Panc1 (cell line): ENCODE measurements around the gene CIC.

Experiments
- POLR2AphosphoS5 ChIP-seq: IDR thresholded peaks from 2 replicates; pipeline ENCODE4 v1.6.1; 2012; ENCODE audit warnings: mild to moderate bottlenecking, low read depth, low read length, moderate library complexity
- SIN3A ChIP-seq: IDR thresholded peaks from 2 replicates; pipeline ENCODE4 v1.6.1; 2012; ENCODE audit warnings: low read depth, mild to moderate bottlenecking, low read length, moderate library complexity, borderline replicate concordance; ENCODE audit not compliant: insufficient read depth
- TCF7L2 ChIP-seq: IDR thresholded peaks from 2 replicates; pipeline ENCODE4 v1.6.1; 2011; ENCODE audit warnings: mild to moderate bottlenecking, low read depth, low read length, inconsistent platforms
- TF ChIP-seq, protein P1 (sequence below): fragments of 450-650 bp; IDR thresholded peaks from 2 replicates; pipeline ENCODE4 v1.5.1; 2017; ENCODE audit warnings: mild to moderate bottlenecking
- TF ChIP-seq, protein P2 (sequence below), 2 experiments: IDR thresholded peaks; 2 replicates each; pipeline ENCODE4 v1.6.1; 2011 to 2012; ENCODE audit warnings: low read depth in 2 of 2, control low read depth in 1 of 2, low read length in 1 of 2, mild to moderate bottlenecking in 1 of 2, moderate library complexity in 1 of 2; ENCODE audit not compliant: insufficient read depth in 1 of 2

DNA sequence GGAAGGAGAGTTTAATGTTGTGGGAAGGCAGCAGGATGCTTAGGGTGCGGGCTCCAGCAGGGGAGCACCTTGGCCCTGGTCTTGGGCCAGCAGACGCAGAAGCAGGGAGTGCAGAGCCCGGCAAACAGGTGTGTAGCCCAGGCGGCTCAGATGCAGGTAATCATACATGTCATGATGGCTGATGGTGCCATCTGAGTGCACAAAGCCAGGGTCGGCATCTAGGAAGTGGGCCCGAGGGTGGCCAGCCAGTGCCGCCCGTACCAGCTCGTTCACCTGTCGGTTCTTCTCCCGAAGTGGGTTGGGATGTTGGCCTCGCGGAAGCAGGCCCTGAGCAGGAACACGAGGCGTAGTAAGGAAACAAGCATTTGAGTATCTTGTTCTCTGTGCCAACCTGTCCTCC, 28.0 kb downstream of the CIC start:
- TF ChIP-seq, protein P1, sequence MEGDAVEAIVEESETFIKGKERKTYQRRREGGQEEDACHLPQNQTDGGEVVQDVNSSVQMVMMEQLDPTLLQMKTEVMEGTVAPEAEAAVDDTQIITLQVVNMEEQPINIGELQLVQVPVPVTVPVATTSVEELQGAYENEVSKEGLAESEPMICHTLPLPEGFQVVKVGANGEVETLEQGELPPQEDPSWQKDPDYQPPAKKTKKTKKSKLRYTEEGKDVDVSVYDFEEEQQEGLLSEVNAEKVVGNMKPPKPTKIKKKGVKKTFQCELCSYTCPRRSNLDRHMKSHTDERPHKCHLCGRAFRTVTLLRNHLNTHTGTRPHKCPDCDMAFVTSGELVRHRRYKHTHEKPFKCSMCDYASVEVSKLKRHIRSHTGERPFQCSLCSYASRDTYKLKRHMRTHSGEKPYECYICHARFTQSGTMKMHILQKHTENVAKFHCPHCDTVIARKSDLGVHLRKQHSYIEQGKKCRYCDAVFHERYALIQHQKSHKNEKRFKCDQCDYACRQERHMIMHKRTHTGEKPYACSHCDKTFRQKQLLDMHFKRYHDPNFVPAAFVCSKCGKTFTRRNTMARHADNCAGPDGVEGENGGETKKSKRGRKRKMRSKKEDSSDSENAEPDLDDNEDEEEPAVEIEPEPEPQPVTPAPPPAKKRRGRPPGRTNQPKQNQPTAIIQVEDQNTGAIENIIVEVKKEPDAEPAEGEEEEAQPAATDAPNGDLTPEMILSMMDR: no peak
- TF ChIP-seq POLR2AphosphoS5: 0 out of 2 replicates have a peak, but pooled peaks have one; percentile 7
- TF ChIP-seq, protein P2, sequence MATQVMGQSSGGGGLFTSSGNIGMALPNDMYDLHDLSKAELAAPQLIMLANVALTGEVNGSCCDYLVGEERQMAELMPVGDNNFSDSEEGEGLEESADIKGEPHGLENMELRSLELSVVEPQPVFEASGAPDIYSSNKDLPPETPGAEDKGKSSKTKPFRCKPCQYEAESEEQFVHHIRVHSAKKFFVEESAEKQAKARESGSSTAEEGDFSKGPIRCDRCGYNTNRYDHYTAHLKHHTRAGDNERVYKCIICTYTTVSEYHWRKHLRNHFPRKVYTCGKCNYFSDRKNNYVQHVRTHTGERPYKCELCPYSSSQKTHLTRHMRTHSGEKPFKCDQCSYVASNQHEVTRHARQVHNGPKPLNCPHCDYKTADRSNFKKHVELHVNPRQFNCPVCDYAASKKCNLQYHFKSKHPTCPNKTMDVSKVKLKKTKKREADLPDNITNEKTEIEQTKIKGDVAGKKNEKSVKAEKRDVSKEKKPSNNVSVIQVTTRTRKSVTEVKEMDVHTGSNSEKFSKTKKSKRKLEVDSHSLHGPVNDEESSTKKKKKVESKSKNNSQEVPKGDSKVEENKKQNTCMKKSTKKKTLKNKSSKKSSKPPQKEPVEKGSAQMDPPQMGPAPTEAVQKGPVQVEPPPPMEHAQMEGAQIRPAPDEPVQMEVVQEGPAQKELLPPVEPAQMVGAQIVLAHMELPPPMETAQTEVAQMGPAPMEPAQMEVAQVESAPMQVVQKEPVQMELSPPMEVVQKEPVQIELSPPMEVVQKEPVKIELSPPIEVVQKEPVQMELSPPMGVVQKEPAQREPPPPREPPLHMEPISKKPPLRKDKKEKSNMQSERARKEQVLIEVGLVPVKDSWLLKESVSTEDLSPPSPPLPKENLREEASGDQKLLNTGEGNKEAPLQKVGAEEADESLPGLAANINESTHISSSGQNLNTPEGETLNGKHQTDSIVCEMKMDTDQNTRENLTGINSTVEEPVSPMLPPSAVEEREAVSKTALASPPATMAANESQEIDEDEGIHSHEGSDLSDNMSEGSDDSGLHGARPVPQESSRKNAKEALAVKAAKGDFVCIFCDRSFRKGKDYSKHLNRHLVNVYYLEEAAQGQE (IDR thresholded peaks at IDR 0.05; ENCODE audit: insufficient read depth in 1 of 2, low read depth in 2 of 2, low read length in 1 of 2): no peak
- no peak for TF ChIP-seq TCF7L2
- TF ChIP-seq SIN3A: no peak
